ENCODE measurements around the gene MN1. TPM values are rescaled to one million over a fixed set of nuclear protein-coding genes. Genes with fewer than 3 reads are reported as not detected.

MN1 gene
- total and polyA plus RNA-seq, 2 donors (not counting 1 experiment from before 2014, with no cell fraction given) = 0.02 to 0.12 TPM

- 80% methylated on average over 40 of the region's 40 CpGs for WGBS (ENCODE audit: insufficient coverage)
- Histone ChIP-seq H3K4me1 (ENCODE audit: control insufficient read depth in 2 of 2, insufficient read depth in 2 of 2, low read length in 2 of 2) (peaks cover 17 to 22% of the 10 kb centered on the region in 2 donors), H2AFZ (ENCODE audit: insufficient read depth, low read depth, low read length, poor library complexity, severe bottlenecking) (no peak overlapping the region), H3K36me3 (replicated peaks in 1 of 2; ENCODE audit: control extremely low read depth in 1 of 2, control insufficient read depth in 1 of 2, extremely low read depth in 1 of 2, insufficient read depth in 2 of 2, low read length in 1 of 2) (no peaks in the 10 kb centered on the region), H4K20me1 (ENCODE audit: control insufficient read depth, insufficient read depth, low read length, poor library complexity, severe bottlenecking) (no peaks in the 10 kb centered on the region), H3K9me3 (ENCODE audit: control extremely low read depth in 1 of 3, control insufficient read depth in 2 of 3, insufficient read depth in 1 of 3, low read length in 2 of 3) (no peaks in the 10 kb centered on the region), H3K27me3 (replicated peaks in 1 of 4; ENCODE audit: control extremely low read depth in 1 of 4, control insufficient read depth in 3 of 4, insufficient read depth in 4 of 4, low read length in 3 of 4) (peaks cover 0 to 30% (median 5%) of the 10 kb centered on the region in 4 experiments), H3K27ac (ENCODE audit: low read length in 2 of 2) (no peak overlapping the region), H3K4me2 (replicated peaks; ENCODE audit: low read depth, low read length, poor library complexity, severe bottlenecking) (peak overlapping the region; percentile 92), H3K4me3 (ENCODE audit: control extremely low read depth in 1 of 5, extremely low read depth in 1 of 5, insufficient read depth in 1 of 5, low read depth in 2 of 5, low read length in 4 of 5) (no peak overlapping the region), H3K9ac (ENCODE audit: low read length) (no peak overlapping the region), H3K79me2 (ENCODE audit: control insufficient read depth, insufficient read depth, low read length) (no peaks in the 10 kb centered on the region)
- ATAC-seq (ENCODE audit: low read depth) = no peak
- TF ChIP-seq CTCF (IDR thresholded peaks at IDR 0.05) (no peak), EZH2 (IDR thresholded peaks at IDR 0.05; ENCODE audit: borderline replicate concordance, insufficient read depth, low read depth, low read length, poor library complexity, severe bottlenecking) (no peak)
- peaks cover 11% of the 10 kb centered on the region for H3K4me1 Mint-ChIP-seq
- H3K9me3 Mint-ChIP-seq (ENCODE audit: insufficient read depth) = no peaks in the 10 kb centered on the region
- no peak overlapping the region for H3K27ac Mint-ChIP-seq
- ChIA-PET POLR2A (no interaction called here), CTCF (no interaction called here)
- intact Hi-C loops (cut with micrococcal nuclease) = no loop called here
- peaks cover 20% of the 10 kb centered on the region for H3K27me3 Mint-ChIP-seq
- no peak for DNase-seq
- H3K4me3 Mint-ChIP-seq = peak overlapping the region; percentile 62
Observed at GRCh38 chr22:27799827-27800249, 1.7 kb downstream of the MN1 start.

GRCh38 chr22:27799015-27799826, 2.3 kb downstream of the MN1 start:
- H3K9me3 Mint-ChIP-seq (ENCODE audit: insufficient read depth) = no peaks in the 10 kb centered on the region
- peak overlapping the region; percentile 49 for H3K4me3 Mint-ChIP-seq
- peaks cover 14% of the 10 kb centered on the region for H3K27me3 Mint-ChIP-seq
- Histone ChIP-seq H3K27me3 (replicated peaks in 1 of 4; ENCODE audit: control extremely low read depth in 1 of 4, control insufficient read depth in 3 of 4, insufficient read depth in 4 of 4, low read length in 3 of 4) (peaks cover 0 to 24% (median 5%) of the 10 kb centered on the region in 4 experiments), H3K4me2 (replicated peaks; ENCODE audit: low read depth, low read length, poor library complexity, severe bottlenecking) (no peak overlapping the region), H3K79me2 (ENCODE audit: control insufficient read depth, insufficient read depth, low read length) (no peaks in the 10 kb centered on the region), H3K36me3 (replicated peaks in 1 of 2; ENCODE audit: control extremely low read depth in 1 of 2, control insufficient read depth in 1 of 2, extremely low read depth in 1 of 2, insufficient read depth in 2 of 2, low read length in 1 of 2) (no peaks in the 10 kb centered on the region), H2AFZ (ENCODE audit: insufficient read depth, low read depth, low read length, poor library complexity, severe bottlenecking) (no peak overlapping the region), H3K4me1 (ENCODE audit: control insufficient read depth in 2 of 2, insufficient read depth in 2 of 2, low read length in 2 of 2) (peaks cover 13 to 18% of the 10 kb centered on the region in 2 donors), H3K9me3 (ENCODE audit: control extremely low read depth in 1 of 3, control insufficient read depth in 2 of 3, insufficient read depth in 1 of 3, low read length in 2 of 3) (no peaks in the 10 kb centered on the region), H4K20me1 (ENCODE audit: control insufficient read depth, insufficient read depth, low read length, poor library complexity, severe bottlenecking) (no peaks in the 10 kb centered on the region), H3K9ac (ENCODE audit: low read length) (no peak overlapping the region), H3K27ac (ENCODE audit: low read length in 2 of 2) (no peak overlapping the region), H3K4me3 (ENCODE audit: control extremely low read depth in 1 of 5, extremely low read depth in 1 of 5, insufficient read depth in 1 of 5, low read depth in 2 of 5, low read length in 4 of 5) (no peak overlapping the region)
- intact Hi-C loops (cut with micrococcal nuclease) = no loop called here
- POLR2A ChIA-PET = no interaction called here
- CTCF ChIA-PET = no interaction called here
- H3K4me1 Mint-ChIP-seq = peaks cover 8% of the 10 kb centered on the region
- ATAC-seq (ENCODE audit: low read depth) (no peak), DNase-seq (no peak)
- no peak for TF ChIP-seq CTCF (IDR thresholded peaks at IDR 0.05)
- WGBS (ENCODE audit: insufficient coverage) = 96% methylated on average over 62 of the region's 62 CpGs
- H3K27ac Mint-ChIP-seq = no peak overlapping the region
